ENCODE measurements around the gene NTSR1.

NTSR1 gene

GRCh38 chr20:62759981-62760431 lies 51.4 kb downstream of the NTSR1 start:
- no peak for DNase-seq

- DNase-seq: no peak
Measured at GRCh38 chr20:62760471-62760855, 51.8 kb downstream of the NTSR1 start.

GRCh38 chr20:62760856-62761758 lies 52.5 kb downstream of the NTSR1 start:
- DNase-seq: no peak

GRCh38 chr20:62761759-62762131 lies 53.1 kb downstream of the NTSR1 start:
- DNase-seq: no peak

GRCh38 chr20:62762376-62762775 lies 53.7 kb downstream of the NTSR1 start:
- no peak for DNase-seq

GRCh38 chr20:62762801-62763368 lies 54.2 kb downstream of the NTSR1 start:
- DNase-seq: no peak

- DNase-seq: no peak
Measured at GRCh38 chr20:62763404-62763803, 54.8 kb downstream of the NTSR1 start.

GRCh38 chr20:62764156-62764935 lies 55.7 kb downstream of the NTSR1 start:
- DNase-seq: no peak

GRCh38 chr20:62765021-62765420 lies 56.4 kb downstream of the NTSR1 start:
- DNase-seq: no peak

GRCh38 chr20:62765432-62766070 lies 56.9 kb downstream of the NTSR1 start:
- no peak for DNase-seq

GRCh38 chr20:62766071-62766450 lies 57.4 kb downstream of the NTSR1 start:
- no peak for DNase-seq

- no peak for DNase-seq
Measured at GRCh38 chr20:62766716-62767115, 58.1 kb downstream of the NTSR1 start.

GRCh38 chr20:62768234-62768546 lies 59.6 kb downstream of the NTSR1 start:
- DNase-seq: no peak

GRCh38 chr20:62768551-62769287 lies 60.1 kb downstream of the NTSR1 start:
- no peak for DNase-seq

GRCh38 chr20:62769346-62770071 lies 60.9 kb downstream of the NTSR1 start:
- no peak for DNase-seq

GRCh38 chr20:62770111-62770910 lies 61.7 kb downstream of the NTSR1 start:
- no peak for DNase-seq

GRCh38 chr20:62770916-62771315 lies 62.3 kb downstream of the NTSR1 start:
- DNase-seq: no peak

- no peak for DNase-seq
Measured at GRCh38 chr20:62771396-62772102, 62.9 kb downstream of the NTSR1 start.

- no peak for DNase-seq
Measured at GRCh38 chr20:62772103-62772611, 63.5 kb downstream of the NTSR1 start.

GRCh38 chr20:62772619-62772989 lies 64.0 kb downstream of the NTSR1 start:
- no peak for DNase-seq

Data from activated CD4-positive, CD25-positive, alpha-beta regulatory T cell (primary cell).